ENCODE results near the gene ATRN. TPM values are rescaled to one million over a fixed set of nuclear protein-coding genes. Genes with fewer than 3 reads are reported as not detected.

Gene ATRN
- total and polyA plus RNA-seq, 4 donors: 8.4 to 104 (median 46.0) TPM

- H3K27me3 ChIP-seq (ENCODE audit: control insufficient read depth in 4 of 4, insufficient read depth in 4 of 4, low read length in 3 of 4): no peaks in the 10 kb centered on the region
- no peaks in the 10 kb centered on the region for H3K4me1 ChIP-seq (ENCODE audit: control insufficient read depth in 4 of 4, insufficient read depth in 4 of 4, low read length in 3 of 4)
- no peak for DNase-seq (ENCODE audit: low spot score)
- H3K27ac ChIP-seq (ENCODE audit: low read depth in 1 of 2, low read length in 2 of 2): no peak overlapping the region
- TF ChIP-seq FOXA2 (IDR thresholded peaks at IDR 0.05) (no peak), FOXA1 (IDR thresholded peaks at IDR 0.05) (no peak), NR2F2 (IDR thresholded peaks at IDR 0.05) (no peak), HNF4G (IDR thresholded peaks at IDR 0.05) (no peak), YY1 (IDR thresholded peaks at IDR 0.05) (no peak), HNF4A (conservative IDR thresholded peaks at IDR 0.05) (no peak), RXRA (IDR thresholded peaks at IDR 0.05) (no peak), GABPA (IDR thresholded peaks at IDR 0.05 in 1 of 2, conservative IDR thresholded peaks at IDR 0.05 in 1 of 2) (no peak), MAX (IDR thresholded peaks at IDR 0.05) (no peak), SP1 (IDR thresholded peaks at IDR 0.05) (no peak)
- TF ChIP-seq, protein P1, sequence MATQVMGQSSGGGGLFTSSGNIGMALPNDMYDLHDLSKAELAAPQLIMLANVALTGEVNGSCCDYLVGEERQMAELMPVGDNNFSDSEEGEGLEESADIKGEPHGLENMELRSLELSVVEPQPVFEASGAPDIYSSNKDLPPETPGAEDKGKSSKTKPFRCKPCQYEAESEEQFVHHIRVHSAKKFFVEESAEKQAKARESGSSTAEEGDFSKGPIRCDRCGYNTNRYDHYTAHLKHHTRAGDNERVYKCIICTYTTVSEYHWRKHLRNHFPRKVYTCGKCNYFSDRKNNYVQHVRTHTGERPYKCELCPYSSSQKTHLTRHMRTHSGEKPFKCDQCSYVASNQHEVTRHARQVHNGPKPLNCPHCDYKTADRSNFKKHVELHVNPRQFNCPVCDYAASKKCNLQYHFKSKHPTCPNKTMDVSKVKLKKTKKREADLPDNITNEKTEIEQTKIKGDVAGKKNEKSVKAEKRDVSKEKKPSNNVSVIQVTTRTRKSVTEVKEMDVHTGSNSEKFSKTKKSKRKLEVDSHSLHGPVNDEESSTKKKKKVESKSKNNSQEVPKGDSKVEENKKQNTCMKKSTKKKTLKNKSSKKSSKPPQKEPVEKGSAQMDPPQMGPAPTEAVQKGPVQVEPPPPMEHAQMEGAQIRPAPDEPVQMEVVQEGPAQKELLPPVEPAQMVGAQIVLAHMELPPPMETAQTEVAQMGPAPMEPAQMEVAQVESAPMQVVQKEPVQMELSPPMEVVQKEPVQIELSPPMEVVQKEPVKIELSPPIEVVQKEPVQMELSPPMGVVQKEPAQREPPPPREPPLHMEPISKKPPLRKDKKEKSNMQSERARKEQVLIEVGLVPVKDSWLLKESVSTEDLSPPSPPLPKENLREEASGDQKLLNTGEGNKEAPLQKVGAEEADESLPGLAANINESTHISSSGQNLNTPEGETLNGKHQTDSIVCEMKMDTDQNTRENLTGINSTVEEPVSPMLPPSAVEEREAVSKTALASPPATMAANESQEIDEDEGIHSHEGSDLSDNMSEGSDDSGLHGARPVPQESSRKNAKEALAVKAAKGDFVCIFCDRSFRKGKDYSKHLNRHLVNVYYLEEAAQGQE (IDR thresholded peaks at IDR 0.05): no peak
- TF ChIP-seq, protein P2, sequence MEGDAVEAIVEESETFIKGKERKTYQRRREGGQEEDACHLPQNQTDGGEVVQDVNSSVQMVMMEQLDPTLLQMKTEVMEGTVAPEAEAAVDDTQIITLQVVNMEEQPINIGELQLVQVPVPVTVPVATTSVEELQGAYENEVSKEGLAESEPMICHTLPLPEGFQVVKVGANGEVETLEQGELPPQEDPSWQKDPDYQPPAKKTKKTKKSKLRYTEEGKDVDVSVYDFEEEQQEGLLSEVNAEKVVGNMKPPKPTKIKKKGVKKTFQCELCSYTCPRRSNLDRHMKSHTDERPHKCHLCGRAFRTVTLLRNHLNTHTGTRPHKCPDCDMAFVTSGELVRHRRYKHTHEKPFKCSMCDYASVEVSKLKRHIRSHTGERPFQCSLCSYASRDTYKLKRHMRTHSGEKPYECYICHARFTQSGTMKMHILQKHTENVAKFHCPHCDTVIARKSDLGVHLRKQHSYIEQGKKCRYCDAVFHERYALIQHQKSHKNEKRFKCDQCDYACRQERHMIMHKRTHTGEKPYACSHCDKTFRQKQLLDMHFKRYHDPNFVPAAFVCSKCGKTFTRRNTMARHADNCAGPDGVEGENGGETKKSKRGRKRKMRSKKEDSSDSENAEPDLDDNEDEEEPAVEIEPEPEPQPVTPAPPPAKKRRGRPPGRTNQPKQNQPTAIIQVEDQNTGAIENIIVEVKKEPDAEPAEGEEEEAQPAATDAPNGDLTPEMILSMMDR (IDR thresholded peaks at IDR 0.05; ENCODE audit: low read depth, low read length, missing input control): no peak
- H3K9ac ChIP-seq (ENCODE audit: low read depth in 1 of 2, low read length in 2 of 2): no peak overlapping the region
- H3K4me3 ChIP-seq (ENCODE audit: low read depth in 1 of 3, low read length in 3 of 3): no peak overlapping the region
- 96% methylated on average over 4 of the region's 4 CpGs for WGBS
- no peaks in the 10 kb centered on the region for H3K9me3 ChIP-seq (ENCODE audit: control insufficient read depth in 4 of 4, low read length in 3 of 4)
- H3K36me3 ChIP-seq (ENCODE audit: control insufficient read depth in 4 of 4, insufficient read depth in 3 of 4, low read depth in 1 of 4, low read length in 3 of 4): peaks cover 13 to 71% (median 56%) of the 10 kb centered on the region in 4 donors
Measured at GRCh38 chr20:3592931-3593330, 122.1 kb downstream of the ATRN start.

DNA sequence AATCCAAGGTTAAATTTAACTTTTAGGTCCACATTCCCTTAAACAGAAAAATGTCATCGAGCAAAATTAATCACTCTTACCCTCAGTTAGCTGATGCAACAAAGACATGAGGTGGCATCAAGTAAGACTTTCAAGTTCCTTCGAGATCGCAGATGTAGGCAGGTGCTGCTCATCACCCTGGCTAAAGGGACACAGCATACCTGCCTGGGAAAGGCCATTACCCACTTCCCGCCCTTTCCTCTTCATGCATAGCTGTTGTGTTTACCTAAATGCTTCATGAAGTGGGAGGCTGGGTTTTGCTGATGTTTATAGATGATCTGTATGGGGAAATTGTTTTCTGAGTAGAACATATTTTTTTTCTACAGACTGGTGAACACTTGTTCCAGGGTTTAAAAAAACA lies 124.7 kb downstream of the ATRN start:
- 97% methylated on average over 4 of the region's 4 CpGs for WGBS
- no peak overlapping the region for H3K4me3 ChIP-seq (ENCODE audit: low read depth in 1 of 3, low read length in 3 of 3)
- DNase-seq (ENCODE audit: low spot score): no peak
- H3K9ac ChIP-seq (ENCODE audit: low read depth in 1 of 2, low read length in 2 of 2): no peak overlapping the region
- no peak overlapping the region for H3K27ac ChIP-seq (ENCODE audit: low read depth in 1 of 2, low read length in 2 of 2)
- H3K27me3 ChIP-seq (ENCODE audit: control insufficient read depth in 4 of 4, insufficient read depth in 4 of 4, low read length in 3 of 4): no peaks in the 10 kb centered on the region
- TF ChIP-seq YY1 (IDR thresholded peaks at IDR 0.05) (no peak), HNF4G (IDR thresholded peaks at IDR 0.05) (no peak), RAD21 (IDR thresholded peaks at IDR 0.05) (no peak), FOXA2 (IDR thresholded peaks at IDR 0.05) (no peak), ATF3 (IDR thresholded peaks at IDR 0.05) (no peak), FOXA1 (IDR thresholded peaks at IDR 0.05) (no peak)
- peaks cover 19 to 84% (median 66%) of the 10 kb centered on the region in 4 donors for H3K36me3 ChIP-seq (ENCODE audit: control insufficient read depth in 4 of 4, insufficient read depth in 3 of 4, low read depth in 1 of 4, low read length in 3 of 4)
- H3K9me3 ChIP-seq (ENCODE audit: control insufficient read depth in 4 of 4, low read length in 3 of 4): no peaks in the 10 kb centered on the region
- H3K4me1 ChIP-seq (ENCODE audit: control insufficient read depth in 4 of 4, insufficient read depth in 4 of 4, low read length in 3 of 4): no peaks in the 10 kb centered on the region

Measured in liver (tissue), 9 donors.